Loucy (cell line): ENCODE data around the gene ANO10.

Experiments
- EZH2phosphoT487 ChIP-seq: fragments of 200-600 bp; IDR thresholded peaks from 2 replicates; pipeline ENCODE4 v1.6.1; 2018; ENCODE audit warnings: antibody characterized with exemption, mild to moderate bottlenecking, moderate library complexity, borderline replicate concordance
- TF ChIP-seq, protein P1 (sequence below): fragments of 200-600 bp; sonication (generic); conservative IDR thresholded peaks from 2 replicates; pipeline ENCODE4 v1.5.1; 2014; ENCODE audit warnings: mild to moderate bottlenecking, antibody characterized with exemption, low read length

DNA sequence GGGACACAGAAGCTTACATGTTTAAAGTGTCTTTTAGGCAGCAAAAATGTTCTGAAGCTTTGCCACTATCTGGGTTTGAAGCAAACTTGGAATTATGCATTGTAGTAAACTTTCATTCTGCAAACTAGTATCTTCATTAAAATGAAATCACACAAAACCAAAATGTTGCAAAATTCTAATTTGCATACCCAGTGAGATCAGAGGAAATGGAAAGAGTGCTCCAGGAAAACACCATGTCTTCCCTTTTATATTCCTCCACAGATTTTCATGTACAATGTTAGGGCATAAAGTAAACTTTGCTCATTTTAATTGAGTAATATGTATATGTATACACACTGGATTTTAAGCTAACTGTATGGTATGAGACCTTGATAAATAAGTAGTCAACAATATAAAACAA, 23.9 kb downstream of the ANO10 start:
- TF ChIP-seq, protein P1, sequence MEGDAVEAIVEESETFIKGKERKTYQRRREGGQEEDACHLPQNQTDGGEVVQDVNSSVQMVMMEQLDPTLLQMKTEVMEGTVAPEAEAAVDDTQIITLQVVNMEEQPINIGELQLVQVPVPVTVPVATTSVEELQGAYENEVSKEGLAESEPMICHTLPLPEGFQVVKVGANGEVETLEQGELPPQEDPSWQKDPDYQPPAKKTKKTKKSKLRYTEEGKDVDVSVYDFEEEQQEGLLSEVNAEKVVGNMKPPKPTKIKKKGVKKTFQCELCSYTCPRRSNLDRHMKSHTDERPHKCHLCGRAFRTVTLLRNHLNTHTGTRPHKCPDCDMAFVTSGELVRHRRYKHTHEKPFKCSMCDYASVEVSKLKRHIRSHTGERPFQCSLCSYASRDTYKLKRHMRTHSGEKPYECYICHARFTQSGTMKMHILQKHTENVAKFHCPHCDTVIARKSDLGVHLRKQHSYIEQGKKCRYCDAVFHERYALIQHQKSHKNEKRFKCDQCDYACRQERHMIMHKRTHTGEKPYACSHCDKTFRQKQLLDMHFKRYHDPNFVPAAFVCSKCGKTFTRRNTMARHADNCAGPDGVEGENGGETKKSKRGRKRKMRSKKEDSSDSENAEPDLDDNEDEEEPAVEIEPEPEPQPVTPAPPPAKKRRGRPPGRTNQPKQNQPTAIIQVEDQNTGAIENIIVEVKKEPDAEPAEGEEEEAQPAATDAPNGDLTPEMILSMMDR: no peak
- TF ChIP-seq EZH2phosphoT487: no peak
